GM12865 (cell line): ENCODE data around the gene INPP4B.

ENCODE experiments used
- DNase-seq: peaks from one replicate; pipeline ENCODE4 v3.0.0; 2010; ENCODE audit warnings: low read depth
- H3K4me3 ChIP-seq: 2 replicates; pipeline ENCODE4 v1.5.1; 2011; ENCODE audit warnings: mild to moderate bottlenecking, low read depth, low read length, control low read depth
- TF ChIP-seq, protein P1 (sequence below): IDR thresholded peaks from 2 replicates; pipeline ENCODE4 v1.5.1; 2011; ENCODE audit warnings: low read length, control low read depth, low read depth, inconsistent platforms; ENCODE audit not compliant: insufficient read depth; ENCODE audit errors: missing control alignments

Gene INPP4B

GRCh38 chr4:142098900-142099545 is 747.1 kb downstream of the INPP4B start:
- TF ChIP-seq, protein P1, sequence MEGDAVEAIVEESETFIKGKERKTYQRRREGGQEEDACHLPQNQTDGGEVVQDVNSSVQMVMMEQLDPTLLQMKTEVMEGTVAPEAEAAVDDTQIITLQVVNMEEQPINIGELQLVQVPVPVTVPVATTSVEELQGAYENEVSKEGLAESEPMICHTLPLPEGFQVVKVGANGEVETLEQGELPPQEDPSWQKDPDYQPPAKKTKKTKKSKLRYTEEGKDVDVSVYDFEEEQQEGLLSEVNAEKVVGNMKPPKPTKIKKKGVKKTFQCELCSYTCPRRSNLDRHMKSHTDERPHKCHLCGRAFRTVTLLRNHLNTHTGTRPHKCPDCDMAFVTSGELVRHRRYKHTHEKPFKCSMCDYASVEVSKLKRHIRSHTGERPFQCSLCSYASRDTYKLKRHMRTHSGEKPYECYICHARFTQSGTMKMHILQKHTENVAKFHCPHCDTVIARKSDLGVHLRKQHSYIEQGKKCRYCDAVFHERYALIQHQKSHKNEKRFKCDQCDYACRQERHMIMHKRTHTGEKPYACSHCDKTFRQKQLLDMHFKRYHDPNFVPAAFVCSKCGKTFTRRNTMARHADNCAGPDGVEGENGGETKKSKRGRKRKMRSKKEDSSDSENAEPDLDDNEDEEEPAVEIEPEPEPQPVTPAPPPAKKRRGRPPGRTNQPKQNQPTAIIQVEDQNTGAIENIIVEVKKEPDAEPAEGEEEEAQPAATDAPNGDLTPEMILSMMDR: no peak
- DNase-seq: no peak
- H3K4me3 ChIP-seq: no peak overlapping the region

- TF ChIP-seq, protein P1: no peak
- no peak overlapping the region for H3K4me3 ChIP-seq
- DNase-seq: no peak
These were observed 747.7 kb downstream of the INPP4B start for GRCh38 chr4:142098380-142098779.

GRCh38 chr4:142097015-142097414 is 749.1 kb downstream of the INPP4B start:
- no peak for DNase-seq
- no peak overlapping the region for H3K4me3 ChIP-seq
- TF ChIP-seq, protein P1: no peak

- no peak overlapping the region for H3K4me3 ChIP-seq
- TF ChIP-seq, protein P1: no peak
- no peak for DNase-seq
These were observed 750.1 kb downstream of the INPP4B start for GRCh38 chr4:142095886-142096605.

GRCh38 chr4:142092941-142093340 is 753.2 kb downstream of the INPP4B start:
- TF ChIP-seq, protein P1: no peak
- no peak overlapping the region for H3K4me3 ChIP-seq
- DNase-seq: no peak

- no peak overlapping the region for H3K4me3 ChIP-seq
- no peak for DNase-seq
- TF ChIP-seq, protein P1: no peak
These were observed 754.4 kb downstream of the INPP4B start for GRCh38 chr4:142091691-142092182.

DNA sequence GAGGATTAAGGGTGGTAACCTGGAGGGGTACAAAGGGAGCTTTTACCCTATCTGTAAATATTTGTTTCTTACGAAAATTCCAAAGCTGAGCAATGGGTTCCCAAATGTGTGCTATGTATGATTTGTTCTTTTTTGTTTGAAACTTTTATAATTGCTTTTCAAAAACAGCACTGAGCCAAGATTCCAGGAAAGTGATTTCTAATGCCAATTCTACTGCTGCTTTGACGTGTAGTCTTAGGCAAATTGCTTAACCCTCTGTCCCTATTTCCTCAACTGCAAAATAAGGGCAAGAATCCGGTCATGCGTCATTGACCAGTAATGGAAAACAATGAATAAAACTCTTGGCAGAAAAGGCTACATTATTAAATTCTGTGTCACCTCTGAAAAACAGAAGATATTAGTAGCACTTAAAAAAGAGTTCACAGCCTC is 755.0 kb downstream of the INPP4B start:
- TF ChIP-seq, protein P1: no peak
- H3K4me3 ChIP-seq: no peak overlapping the region
- DNase-seq: no peak
